K562 (cell line): Measurements from ENCODE around the gene HOXB8.

Source experiments
- FOXA3 ChIP-seq, 2 experiments: fragments of 450-650 bp in 1 of 2; sonication (generic) in 1 of 2; formaldehyde crosslinking; IDR thresholded peaks in 1 of 2; conservative IDR thresholded peaks in 1 of 2; 2 replicates each; pipeline versions ENCODE4 v1.4.0 to v1.8.0; 2020 to 2022; ENCODE audit warnings: mild to moderate bottlenecking in 2 of 2, missing genetic modification reagents in 1 of 2
- TAF1 ChIP-seq: IDR thresholded peaks from 2 replicates; pipeline ENCODE4 v1.6.1; 2011; ENCODE audit warnings: mild to moderate bottlenecking, low read length, moderate library complexity; ENCODE audit not compliant: insufficient read depth, control insufficient read depth, severe bottlenecking; ENCODE audit errors: extremely low read depth
- ZNF263 ChIP-seq: sonication (generic); formaldehyde crosslinking; IDR thresholded peaks from 2 replicates; pipeline ENCODE4 v1.8.0; 2022; ENCODE audit warnings: mild to moderate bottlenecking, missing genetic modification reagents, borderline replicate concordance
- ZNF274 ChIP-seq: IDR thresholded peaks from 2 replicates; pipeline ENCODE4 v1.6.1; 2011; ENCODE audit warnings: low read depth, mild to moderate bottlenecking, low read length, moderate library complexity, borderline replicate concordance
- TF ChIP-seq, protein P1 (sequence below): fragments of 450-650 bp; IDR thresholded peaks from 2 replicates; pipeline ENCODE4 v1.6.1; 2018; ENCODE audit not compliant: partially characterized antibody

DNA sequence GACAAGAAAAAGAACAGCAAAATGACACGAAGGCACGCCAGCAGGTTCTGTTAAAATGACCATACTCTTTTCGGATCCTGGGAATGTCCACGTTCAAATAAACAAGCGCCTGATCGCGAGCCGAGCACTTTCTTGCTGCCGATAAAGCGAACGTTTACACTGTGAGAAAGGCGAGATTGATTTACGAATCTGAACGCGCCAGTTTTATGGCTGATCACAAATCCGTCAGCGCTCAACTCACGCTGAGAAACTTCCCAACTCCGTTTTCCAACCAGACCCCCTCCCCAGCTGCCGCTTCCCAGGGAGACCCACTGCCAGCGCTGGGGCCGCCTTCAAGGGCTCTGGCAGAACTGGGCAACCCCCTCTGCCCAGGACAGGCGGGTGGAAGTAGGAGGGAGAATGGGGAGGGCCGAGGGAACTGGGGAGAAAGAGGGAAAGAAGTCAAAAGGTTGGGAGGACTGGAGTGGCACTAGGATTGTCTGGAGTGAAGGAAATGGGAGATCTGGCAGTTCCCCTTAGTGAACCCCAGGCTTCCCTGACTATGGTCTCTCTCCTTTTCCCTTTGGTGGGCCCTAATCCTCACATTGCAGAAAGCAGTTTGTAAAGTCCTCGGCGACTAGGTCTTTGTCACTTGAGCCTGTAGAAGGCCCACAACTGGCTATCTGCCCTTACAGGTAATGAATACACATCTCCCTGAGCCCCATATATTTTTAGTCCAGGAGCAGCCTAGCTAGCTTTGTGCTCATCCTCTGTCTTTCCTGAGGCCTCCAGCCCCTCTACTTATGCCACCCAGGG, 43.9 kb downstream of the HOXB8 start:
- no peak for TF ChIP-seq TAF1
- TF ChIP-seq, protein P1, sequence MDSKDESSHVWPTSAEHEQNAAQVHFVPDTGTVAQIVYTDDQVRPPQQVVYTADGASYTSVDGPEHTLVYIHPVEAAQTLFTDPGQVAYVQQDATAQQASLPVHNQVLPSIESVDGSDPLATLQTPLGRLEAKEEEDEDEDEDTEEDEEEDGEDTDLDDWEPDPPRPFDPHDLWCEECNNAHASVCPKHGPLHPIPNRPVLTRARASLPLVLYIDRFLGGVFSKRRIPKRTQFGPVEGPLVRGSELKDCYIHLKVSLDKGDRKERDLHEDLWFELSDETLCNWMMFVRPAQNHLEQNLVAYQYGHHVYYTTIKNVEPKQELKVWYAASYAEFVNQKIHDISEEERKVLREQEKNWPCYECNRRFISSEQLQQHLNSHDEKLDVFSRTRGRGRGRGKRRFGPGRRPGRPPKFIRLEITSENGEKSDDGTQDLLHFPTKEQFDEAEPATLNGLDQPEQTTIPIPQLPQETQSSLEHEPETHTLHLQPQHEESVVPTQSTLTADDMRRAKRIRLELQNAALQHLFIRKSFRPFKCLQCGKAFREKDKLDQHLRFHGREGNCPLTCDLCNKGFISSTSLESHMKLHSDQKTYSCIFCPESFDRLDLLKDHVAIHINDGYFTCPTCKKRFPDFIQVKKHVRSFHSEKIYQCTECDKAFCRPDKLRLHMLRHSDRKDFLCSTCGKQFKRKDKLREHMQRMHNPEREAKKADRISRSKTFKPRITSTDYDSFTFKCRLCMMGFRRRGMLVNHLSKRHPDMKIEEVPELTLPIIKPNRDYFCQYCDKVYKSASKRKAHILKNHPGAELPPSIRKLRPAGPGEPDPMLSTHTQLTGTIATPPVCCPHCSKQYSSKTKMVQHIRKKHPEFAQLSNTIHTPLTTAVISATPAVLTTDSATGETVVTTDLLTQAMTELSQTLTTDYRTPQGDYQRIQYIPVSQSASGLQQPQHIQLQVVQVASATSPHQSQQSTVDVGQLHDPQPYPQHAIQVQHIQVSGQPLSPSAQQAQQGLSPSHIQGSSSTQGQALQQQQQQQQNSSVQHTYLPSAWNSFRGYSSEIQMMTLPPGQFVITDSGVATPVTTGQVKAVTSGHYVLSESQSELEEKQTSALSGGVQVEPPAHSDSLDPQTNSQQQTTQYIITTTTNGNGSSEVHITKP: no peak
- TF ChIP-seq FOXA3 (CRISPR knock-in tag; conservative IDR thresholded peaks at IDR 0.05 in 1 of 2, IDR thresholded peaks at IDR 0.05 in 1 of 2): no peak
- no peak for TF ChIP-seq ZNF263 (CRISPR knock-in tag)
- TF ChIP-seq ZNF274: no peak
